ENCODE measurements around the gene RASGRP1. TPM values are rescaled to one million over a fixed set of nuclear protein-coding genes. Genes with fewer than 3 reads are reported as not detected.

Gene RASGRP1
- total and polyA plus RNA-seq, 2 donors: 0.18 to 0.74 TPM

GRCh38 chr15:38496151-38496550 lies 68.5 kb downstream of the RASGRP1 start:
- 86% methylated on average over 1 of the region's 1 CpG for WGBS
- no peak for DNase-seq (ENCODE audit: extremely low spot score)
- Histone ChIP-seq H3K36me3 (ENCODE audit: insufficient read depth) (no peaks in the 10 kb centered on the region), H3K4me3 (ENCODE audit: low read depth, low read length) (no peak overlapping the region), H3K27ac (ENCODE audit: low read depth) (no peak overlapping the region), H3K4me1 (ENCODE audit: insufficient read depth) (no peaks in the 10 kb centered on the region)

- Histone ChIP-seq H3K27ac (ENCODE audit: low read depth) (no peak overlapping the region), H3K36me3 (ENCODE audit: insufficient read depth) (no peaks in the 10 kb centered on the region), H3K4me3 (ENCODE audit: low read depth, low read length) (no peak overlapping the region), H3K4me1 (ENCODE audit: insufficient read depth) (no peaks in the 10 kb centered on the region)
- 48% methylated on average over 3 of the region's 3 CpGs for WGBS
- DNase-seq (ENCODE audit: extremely low spot score): no peak
Observed at GRCh38 chr15:38490242-38490922, 74.2 kb downstream of the RASGRP1 start.

- 83% methylated on average over 1 of the region's 1 CpG for WGBS
- no peaks in the 10 kb centered on the region for H3K4me1 ChIP-seq (ENCODE audit: insufficient read depth)
- H3K4me3 ChIP-seq (ENCODE audit: low read depth, low read length): no peak overlapping the region
- no peak for DNase-seq (ENCODE audit: extremely low spot score)
- H3K27ac ChIP-seq (ENCODE audit: low read depth): no peak overlapping the region
- H3K36me3 ChIP-seq (ENCODE audit: insufficient read depth): no peaks in the 10 kb centered on the region
Observed at GRCh38 chr15:38487378-38487777, 77.2 kb downstream of the RASGRP1 start.

GRCh38 chr15:38486936-38487335 lies 77.7 kb downstream of the RASGRP1 start:
- 78% methylated on average over 2 of the region's 2 CpGs for WGBS
- H3K36me3 ChIP-seq (ENCODE audit: insufficient read depth): no peaks in the 10 kb centered on the region
- no peak overlapping the region for H3K4me3 ChIP-seq (ENCODE audit: low read depth, low read length)
- H3K4me1 ChIP-seq (ENCODE audit: insufficient read depth): no peaks in the 10 kb centered on the region
- no peak overlapping the region for H3K27ac ChIP-seq (ENCODE audit: low read depth)
- no peak for DNase-seq (ENCODE audit: extremely low spot score)

GRCh38 chr15:38482572-38482971 lies 82.0 kb downstream of the RASGRP1 start:
- no peak overlapping the region for H3K4me3 ChIP-seq (ENCODE audit: low read depth, low read length)
- H3K4me1 ChIP-seq (ENCODE audit: insufficient read depth): no peaks in the 10 kb centered on the region
- H3K27ac ChIP-seq (ENCODE audit: low read depth): no peak overlapping the region
- no peaks in the 10 kb centered on the region for H3K36me3 ChIP-seq (ENCODE audit: insufficient read depth)
- no peak for DNase-seq (ENCODE audit: extremely low spot score)

GRCh38 chr15:38481761-38482160 lies 82.9 kb downstream of the RASGRP1 start:
- H3K4me3 ChIP-seq (ENCODE audit: low read depth, low read length): no peak overlapping the region
- 97% methylated on average over 3 of the region's 3 CpGs for WGBS
- no peaks in the 10 kb centered on the region for H3K36me3 ChIP-seq (ENCODE audit: insufficient read depth)
- no peak overlapping the region for H3K27ac ChIP-seq (ENCODE audit: low read depth)
- no peaks in the 10 kb centered on the region for H3K4me1 ChIP-seq (ENCODE audit: insufficient read depth)
- no peak for DNase-seq (ENCODE audit: extremely low spot score)

- 94% methylated on average over 5 of the region's 5 CpGs for WGBS
- DNase-seq (ENCODE audit: extremely low spot score): no peak
- no peak overlapping the region for H3K27ac ChIP-seq (ENCODE audit: low read depth)
- no peaks in the 10 kb centered on the region for H3K36me3 ChIP-seq (ENCODE audit: insufficient read depth)
- no peaks in the 10 kb centered on the region for H3K4me1 ChIP-seq (ENCODE audit: insufficient read depth)
- no peak overlapping the region for H3K4me3 ChIP-seq (ENCODE audit: low read depth, low read length)
Observed at GRCh38 chr15:38481113-38481512, 83.5 kb downstream of the RASGRP1 start.

- Histone ChIP-seq H3K4me1 (ENCODE audit: insufficient read depth) (no peaks in the 10 kb centered on the region), H3K36me3 (ENCODE audit: insufficient read depth) (peaks cover 2% of the 10 kb centered on the region), H3K4me3 (ENCODE audit: low read depth, low read length) (no peak overlapping the region), H3K27ac (ENCODE audit: low read depth) (no peak overlapping the region)
- no peak for DNase-seq (ENCODE audit: extremely low spot score)
- 96% methylated on average over 1 of the region's 1 CpG for WGBS
Observed at GRCh38 chr15:38479756-38480155, 84.9 kb downstream of the RASGRP1 start.

- no peak for DNase-seq (ENCODE audit: extremely low spot score)
- Histone ChIP-seq H3K4me1 (ENCODE audit: insufficient read depth) (no peaks in the 10 kb centered on the region), H3K27ac (ENCODE audit: low read depth) (no peak overlapping the region), H3K36me3 (ENCODE audit: insufficient read depth) (peaks cover 2% of the 10 kb centered on the region), H3K4me3 (ENCODE audit: low read depth, low read length) (no peak overlapping the region)
Observed at GRCh38 chr15:38479266-38479665, 85.3 kb downstream of the RASGRP1 start.

- DNase-seq (ENCODE audit: extremely low spot score): no peak
- Histone ChIP-seq H3K36me3 (ENCODE audit: insufficient read depth) (peaks cover 2% of the 10 kb centered on the region), H3K4me3 (ENCODE audit: low read depth, low read length) (no peak overlapping the region), H3K27ac (ENCODE audit: low read depth) (no peak overlapping the region), H3K4me1 (ENCODE audit: insufficient read depth) (no peaks in the 10 kb centered on the region)
- 80% methylated on average over 4 of the region's 4 CpGs for WGBS
Observed at GRCh38 chr15:38477637-38478036, 87.0 kb downstream of the RASGRP1 start.

- DNase-seq (ENCODE audit: extremely low spot score): no peak
- Histone ChIP-seq H3K36me3 (ENCODE audit: insufficient read depth) (peaks cover 2% of the 10 kb centered on the region), H3K4me1 (ENCODE audit: insufficient read depth) (no peaks in the 10 kb centered on the region), H3K4me3 (ENCODE audit: low read depth, low read length) (no peak overlapping the region), H3K27ac (ENCODE audit: low read depth) (no peak overlapping the region)
- WGBS: 100% methylated on average over 1 of the region's 1 CpG
Observed at GRCh38 chr15:38476120-38476519, 88.5 kb downstream of the RASGRP1 start.

- Histone ChIP-seq H3K36me3 (ENCODE audit: insufficient read depth) (peaks cover 2% of the 10 kb centered on the region), H3K27ac (ENCODE audit: low read depth) (no peak overlapping the region), H3K4me3 (ENCODE audit: low read depth, low read length) (no peak overlapping the region), H3K4me1 (ENCODE audit: insufficient read depth) (no peaks in the 10 kb centered on the region)
- 95% methylated on average over 2 of the region's 2 CpGs for WGBS
- no peak for DNase-seq (ENCODE audit: extremely low spot score)
Observed at GRCh38 chr15:38475361-38475760, 89.3 kb downstream of the RASGRP1 start.

GRCh38 chr15:38474155-38474757 lies 90.4 kb downstream of the RASGRP1 start:
- Histone ChIP-seq H3K4me3 (ENCODE audit: low read depth, low read length) (no peak overlapping the region), H3K4me1 (ENCODE audit: insufficient read depth) (no peaks in the 10 kb centered on the region), H3K27ac (ENCODE audit: low read depth) (no peak overlapping the region), H3K36me3 (ENCODE audit: insufficient read depth) (peaks cover 2% of the 10 kb centered on the region)
- WGBS: 77% methylated on average over 4 of the region's 4 CpGs
- DNase-seq (ENCODE audit: extremely low spot score): no peak

- Histone ChIP-seq H3K4me3 (ENCODE audit: low read depth, low read length) (no peak overlapping the region), H3K4me1 (ENCODE audit: insufficient read depth) (no peaks in the 10 kb centered on the region), H3K27ac (ENCODE audit: low read depth) (no peak overlapping the region), H3K36me3 (ENCODE audit: insufficient read depth) (peaks cover 2% of the 10 kb centered on the region)
- DNase-seq (ENCODE audit: extremely low spot score): no peak
- 84% methylated on average over 2 of the region's 2 CpGs for WGBS
Observed at GRCh38 chr15:38471974-38472373, 92.6 kb downstream of the RASGRP1 start.

All from urinary bladder (tissue), 4 donors.